Measurements from ENCODE around the gene SCYGR2.

DNA sequence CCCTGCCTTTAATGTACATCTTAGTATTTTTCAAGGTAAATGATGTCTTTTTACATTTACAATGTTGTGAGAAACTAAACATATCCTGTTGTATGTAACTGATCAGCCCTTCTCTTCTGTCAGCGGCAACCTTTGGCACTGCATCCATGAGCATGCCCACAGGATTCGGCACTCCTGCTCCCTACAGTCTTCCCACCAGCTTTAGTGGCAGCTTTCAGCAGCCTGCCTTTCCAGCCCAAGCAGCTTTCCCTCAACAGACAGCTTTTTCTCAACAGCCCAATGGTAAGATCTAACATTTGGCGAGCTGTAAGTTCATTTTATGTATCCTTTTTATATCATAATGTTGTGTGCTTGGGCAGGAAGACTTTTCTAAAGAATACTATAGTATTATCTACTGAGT lies 46.9 kb upstream of the SCYGR2 start:
- TF ChIP-seq EZH2phosphoT487 (IDR thresholded peaks at IDR 0.05; ENCODE audit: borderline replicate concordance, low read depth), result no peak
- TF ChIP-seq, protein P1, sequence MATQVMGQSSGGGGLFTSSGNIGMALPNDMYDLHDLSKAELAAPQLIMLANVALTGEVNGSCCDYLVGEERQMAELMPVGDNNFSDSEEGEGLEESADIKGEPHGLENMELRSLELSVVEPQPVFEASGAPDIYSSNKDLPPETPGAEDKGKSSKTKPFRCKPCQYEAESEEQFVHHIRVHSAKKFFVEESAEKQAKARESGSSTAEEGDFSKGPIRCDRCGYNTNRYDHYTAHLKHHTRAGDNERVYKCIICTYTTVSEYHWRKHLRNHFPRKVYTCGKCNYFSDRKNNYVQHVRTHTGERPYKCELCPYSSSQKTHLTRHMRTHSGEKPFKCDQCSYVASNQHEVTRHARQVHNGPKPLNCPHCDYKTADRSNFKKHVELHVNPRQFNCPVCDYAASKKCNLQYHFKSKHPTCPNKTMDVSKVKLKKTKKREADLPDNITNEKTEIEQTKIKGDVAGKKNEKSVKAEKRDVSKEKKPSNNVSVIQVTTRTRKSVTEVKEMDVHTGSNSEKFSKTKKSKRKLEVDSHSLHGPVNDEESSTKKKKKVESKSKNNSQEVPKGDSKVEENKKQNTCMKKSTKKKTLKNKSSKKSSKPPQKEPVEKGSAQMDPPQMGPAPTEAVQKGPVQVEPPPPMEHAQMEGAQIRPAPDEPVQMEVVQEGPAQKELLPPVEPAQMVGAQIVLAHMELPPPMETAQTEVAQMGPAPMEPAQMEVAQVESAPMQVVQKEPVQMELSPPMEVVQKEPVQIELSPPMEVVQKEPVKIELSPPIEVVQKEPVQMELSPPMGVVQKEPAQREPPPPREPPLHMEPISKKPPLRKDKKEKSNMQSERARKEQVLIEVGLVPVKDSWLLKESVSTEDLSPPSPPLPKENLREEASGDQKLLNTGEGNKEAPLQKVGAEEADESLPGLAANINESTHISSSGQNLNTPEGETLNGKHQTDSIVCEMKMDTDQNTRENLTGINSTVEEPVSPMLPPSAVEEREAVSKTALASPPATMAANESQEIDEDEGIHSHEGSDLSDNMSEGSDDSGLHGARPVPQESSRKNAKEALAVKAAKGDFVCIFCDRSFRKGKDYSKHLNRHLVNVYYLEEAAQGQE (IDR thresholded peaks at IDR 0.05; ENCODE audit: low read depth, low read length), result no peak
- TF ChIP-seq FOXJ3 (CRISPR knock-in tag; IDR thresholded peaks at IDR 0.05), result no peak
- TF ChIP-seq RXRA (IDR thresholded peaks at IDR 0.05; ENCODE audit: borderline replicate concordance, low read depth), result no peak
- no peak for TF ChIP-seq POLR2AphosphoS5 (IDR thresholded peaks at IDR 0.05; ENCODE audit: low read depth, low read length)
- no peak for TF ChIP-seq CTCF (IDR thresholded peaks at IDR 0.05)
- TF ChIP-seq CHD2 (IDR thresholded peaks at IDR 0.05; ENCODE audit: low read length, partially characterized antibody), result no peak
- no peak for TF ChIP-seq FOSL2 (IDR thresholded peaks at IDR 0.05; ENCODE audit: borderline replicate concordance, low read depth)
- TF ChIP-seq GABPA (IDR thresholded peaks at IDR 0.05; ENCODE audit: low read depth), result no peak
- no peak for TF ChIP-seq RFX5 (IDR thresholded peaks at IDR 0.05; ENCODE audit: low read length)
- no peak for TF ChIP-seq NFIC (IDR thresholded peaks at IDR 0.05; ENCODE audit: borderline replicate concordance)
- TF ChIP-seq MAX (IDR thresholded peaks at IDR 0.05; ENCODE audit: low read depth), result no peak
